GM12878 (cell line): ENCODE results near the gene PPP4R4. TPM values are rescaled to one million over a fixed set of nuclear protein-coding genes. Genes with fewer than 3 reads are reported as not detected.

Experiments used
- ATAC-seq: fragments of 200-7000 bp; cut with Tn5 transposase; 3 replicates; pipeline ENCODE4 v1.9.1; 2020; ENCODE audit warnings: mild to moderate bottlenecking, moderate library complexity
- BruUV-seq: library from RNA; stranded (reverse); fragments of 400-500 nt; replicated peaks from 2 replicates; lab custom pipeline; 2021; lab: Mats Ljungman, UMichigan
- CTCF ChIA-PET: fragments of 300-600 bp; sonication (Branson Sonifier 250); formaldehyde crosslinking; extraction: SDS; loops from one replicate; lab custom pipeline; 2021; ENCODE audit warnings: inconsistent platforms; lab: Yijun Ruan, JAX
- POLR2A ChIA-PET: fragments of 350-600 bp; formaldehyde crosslinking; extraction: SDS; loops from one replicate; lab custom pipeline; 2021; ENCODE audit warnings: inconsistent platforms; lab: Charles Lee
- RAD21 ChIA-PET: fragments of 300-600 bp; sonication (Branson Sonifier 250); formaldehyde crosslinking; loops from one replicate; lab custom pipeline; 2023; ENCODE audit warnings: antibody characterized with exemption; ENCODE audit not compliant: unreplicated experiment; lab: Charles Lee
- SMC1A ChIA-PET: fragments of 300-600 bp; sonication (Branson Sonifier 250); formaldehyde crosslinking; loops from one replicate; lab custom pipeline; 2023; ENCODE audit not compliant: unreplicated experiment, uncharacterized antibody; lab: Charles Lee
- DNase-seq: peaks from one replicate; pipeline ENCODE4 v3.0.0-alpha.2; 2011; ENCODE audit warnings: low read depth, low spot score
- FAIRE-seq: peaks from 3 replicates; lab custom pipeline; 2011; peaks lifted over from hg19 to GRCh38; lab: Jason Lieb, UNC
- H2AFZ ChIP-seq: 2 replicates; pipeline ENCODE4 v1.6.0; 2011; ENCODE audit warnings: low read depth, low read length, control low read depth; ENCODE audit not compliant: control insufficient read depth
- H3K27ac ChIP-seq: 2 replicates; pipeline ENCODE4 v1.5.1; 2011; ENCODE audit warnings: control low read depth; ENCODE audit not compliant: control insufficient read depth, insufficient read depth
- H3K27me3 ChIP-seq, 2 experiments: replicated peaks in 1 of 2; 2 replicates each; pipeline versions ENCODE4 v1.6.0 to v1.6.1; 2011; ENCODE audit warnings: low read length in 1 of 2; ENCODE audit not compliant: control insufficient read depth in 2 of 2, insufficient read depth in 2 of 2
- H3K36me3 ChIP-seq, 2 experiments: 2 replicates each; pipeline ENCODE4 v1.5.1; 2011; ENCODE audit warnings: low read length in 1 of 2; ENCODE audit not compliant: control insufficient read depth in 2 of 2, insufficient read depth in 2 of 2
- H3K4me1 ChIP-seq: 2 replicates; pipeline ENCODE4 v1.6.1; 2011; ENCODE audit warnings: mild to moderate bottlenecking, low read length, moderate library complexity, mixed read lengths; ENCODE audit not compliant: control insufficient read depth, insufficient read depth
- H3K4me2 ChIP-seq: 2 replicates; pipeline ENCODE4 v1.6.0; 2011; ENCODE audit warnings: control low read depth; ENCODE audit not compliant: control insufficient read depth, insufficient read depth
- H3K4me3 ChIP-seq: fragments of 200-600 bp; sonication (generic); 2 replicates; pipeline ENCODE4 v1.5.1; 2016
- H3K79me2 ChIP-seq: 2 replicates; pipeline ENCODE4 v1.6.0; 2011; ENCODE audit warnings: low read length; ENCODE audit not compliant: control insufficient read depth, insufficient read depth
- H3K9ac ChIP-seq: 2 replicates; pipeline ENCODE4 v1.8.0; 2011; ENCODE audit warnings: low read length, control low read depth, mixed read lengths; ENCODE audit not compliant: control insufficient read depth, insufficient read depth
- H3K9me3 ChIP-seq: replicated peaks from 3 replicates; pipeline ENCODE4 v1.5.1; 2011; ENCODE audit warnings: mild to moderate bottlenecking, low read length; ENCODE audit not compliant: control insufficient read depth, insufficient read depth
- H4K20me1 ChIP-seq: 2 replicates; pipeline ENCODE4 v1.6.0; 2011; ENCODE audit not compliant: control insufficient read depth, insufficient read depth
- BACH1 ChIP-seq: fragments of 450-650 bp; IDR thresholded peaks from 2 replicates; pipeline ENCODE4 v1.6.1; 2017; ENCODE audit warnings: mild to moderate bottlenecking, borderline replicate concordance
- E4F1 ChIP-seq: fragments of 450-650 bp; IDR thresholded peaks from 2 replicates; pipeline ENCODE4 v1.6.1; 2018; ENCODE audit warnings: borderline replicate concordance, mild to moderate bottlenecking; ENCODE audit not compliant: partially characterized antibody
- ESRRA ChIP-seq: IDR thresholded peaks from 2 replicates; pipeline ENCODE4 v1.6.1; 2012; ENCODE audit warnings: mild to moderate bottlenecking, low read length, improper control_type of control experiment
- EZH2 ChIP-seq: IDR thresholded peaks from 2 replicates; pipeline ENCODE4 v1.6.1; 2012; ENCODE audit warnings: low read depth, mild to moderate bottlenecking, control low read depth, inconsistent platforms, low read length, borderline replicate concordance; ENCODE audit not compliant: control insufficient read depth
- IRF3 ChIP-seq: fragments of 450-650 bp; IDR thresholded peaks from 2 replicates; pipeline ENCODE4 v1.6.1; 2014; ENCODE audit warnings: mild to moderate bottlenecking
- KLF5 ChIP-seq: fragments of 450-650 bp; IDR thresholded peaks from 2 replicates; pipeline ENCODE4 v1.6.1; 2014; ENCODE audit warnings: mild to moderate bottlenecking; ENCODE audit not compliant: partially characterized antibody
- MEF2B ChIP-seq: fragments of 450-650 bp; IDR thresholded peaks from 2 replicates; pipeline ENCODE4 v1.6.1; 2018; ENCODE audit warnings: mild to moderate bottlenecking, moderate library complexity; ENCODE audit not compliant: partially characterized antibody, poor library complexity, severe bottlenecking
- RUNX3 ChIP-seq: IDR thresholded peaks from 2 replicates; pipeline ENCODE4 v1.6.1; 2012; ENCODE audit warnings: low read length, inconsistent platforms
- SMC3 ChIP-seq: IDR thresholded peaks from 2 replicates; pipeline ENCODE4 v1.6.1; 2011; ENCODE audit warnings: low read length, improper control_type of control experiment, borderline replicate concordance
- SREBF1 ChIP-seq: IDR thresholded peaks from 2 replicates; pipeline ENCODE4 v1.6.1; 2012; ENCODE audit warnings: mild to moderate bottlenecking, low read length
- WGBS: methylation state at CpG from one replicate; pipeline ENCODE4 v1.1.6; 2016; ENCODE audit warnings: low lambda C conversion rate; ENCODE audit not compliant: insufficient replicate concordance, insufficient coverage; ENCODE audit errors: missing lambda C conversion rate; 5-methylcytosine and 5-hydroxymethylcytosine counted together
- in situ Hi-C: fragments of 300-500 bp; cut with MboI; formaldehyde crosslinking; loops from 9 replicates; pipeline ENCODE4 v1.14.3; 2018; ENCODE audit warnings: mixed read lengths
- intact Hi-C: fragments of 100-400 bp; cut with micrococcal nuclease; formaldehyde crosslinking; loops from one replicate; pipeline ENCODE4 v1.14.2; 2022; ENCODE audit not compliant: unreplicated experiment
- polyA plus RNA-seq, 11 experiments: library from polyadenylated mRNA; depleted of rRNA in 4 of 11; unstranded in 6 of 11; stranded (reverse) in 5 of 11; fragments of >200 nt; fragmentation: Nextera tagmentation in 4 of 11; fragmentation: Illumina TruSeq in 1 of 11; extraction: Ambion mirVana in 4 of 11; extraction: Trizol in 1 of 11; gene quantifications; 1 replicate in 1 of 11; 2 replicates in 10 of 11; pipeline versions ENCODE4 v1.2.1 to v1.2.3, GENCODE V29; 2011 to 2016; ENCODE audit warnings: inconsistent platforms in 2 of 11, missing spikeins in 2 of 11, low read depth in 1 of 11
- total RNA-seq, 4 experiments: library from RNA; depleted of rRNA in 3 of 4; stranded (reverse); fragments of >200 nt in 3 of 4; fragmentation: Illumina TruSeq in 1 of 4; extraction: Trizol in 1 of 4; gene quantifications; 2 replicates each; pipeline versions ENCODE4 v1.2.1 to v1.2.3, GENCODE V29; 2013 to 2021
- TF ChIP-seq, protein P1 (sequence below): fragments of 450-650 bp; IDR thresholded peaks from 2 replicates; pipeline ENCODE4 v1.6.1; 2017; ENCODE audit warnings: low read depth, mild to moderate bottlenecking, moderate library complexity

PPP4R4 gene
- total and polyA plus RNA-seq, 10 of the 15 experiments (the other 5 are each of a cell fraction or from before 2014, with no cell fraction given): 0.01 to 0.13 (median 0.08) TPM; not detected in 4

- TF ChIP-seq SMC3 (no peak), MEF2B (no peak), BACH1 (no peak), ESRRA (no peak), RUNX3 (no peak), E4F1 (no peak)
- TF ChIP-seq, protein P1, sequence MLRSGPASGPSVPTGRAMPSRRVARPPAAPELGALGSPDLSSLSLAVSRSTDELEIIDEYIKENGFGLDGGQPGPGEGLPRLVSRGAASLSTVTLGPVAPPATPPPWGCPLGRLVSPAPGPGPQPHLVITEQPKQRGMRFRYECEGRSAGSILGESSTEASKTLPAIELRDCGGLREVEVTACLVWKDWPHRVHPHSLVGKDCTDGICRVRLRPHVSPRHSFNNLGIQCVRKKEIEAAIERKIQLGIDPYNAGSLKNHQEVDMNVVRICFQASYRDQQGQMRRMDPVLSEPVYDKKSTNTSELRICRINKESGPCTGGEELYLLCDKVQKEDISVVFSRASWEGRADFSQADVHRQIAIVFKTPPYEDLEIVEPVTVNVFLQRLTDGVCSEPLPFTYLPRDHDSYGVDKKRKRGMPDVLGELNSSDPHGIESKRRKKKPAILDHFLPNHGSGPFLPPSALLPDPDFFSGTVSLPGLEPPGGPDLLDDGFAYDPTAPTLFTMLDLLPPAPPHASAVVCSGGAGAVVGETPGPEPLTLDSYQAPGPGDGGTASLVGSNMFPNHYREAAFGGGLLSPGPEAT: no peak
Measured at GRCh38 chr14:94213741-94214140, 39.6 kb downstream of the PPP4R4 start (continued).

DNA sequence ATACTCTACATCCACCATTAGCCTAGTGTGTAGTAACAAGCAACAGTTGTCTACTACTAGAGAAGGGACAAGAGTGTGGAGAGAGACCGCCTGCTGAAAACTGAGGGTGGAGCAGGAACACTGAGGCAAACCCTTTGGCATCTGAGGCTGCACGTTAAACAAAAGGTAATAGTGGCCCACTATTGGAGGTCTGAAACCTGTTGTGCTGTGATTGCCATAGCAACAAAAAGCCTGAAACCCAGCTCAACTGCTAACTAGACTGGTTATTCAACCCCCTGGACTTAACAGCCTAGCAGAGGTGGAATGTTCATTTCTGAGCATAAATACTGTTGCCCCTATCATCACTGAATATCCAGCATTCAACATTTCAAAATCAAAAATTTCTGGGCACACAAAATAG lies 43.0 kb downstream of the PPP4R4 start:
- ATAC-seq (no peak), DNase-seq (no peak), FAIRE-seq (no peak)
- whole genome bisulfite sequencing: 21% methylated on average over 2 of the region's 2 CpGs
- Histone ChIP-seq H3K27ac (no peak overlapping the region), H3K27me3 (no peaks in the 10 kb centered on the region; a peak in 1 of 4 replicates), H3K4me2 (no peak overlapping the region), H3K4me1 (no peaks in the 10 kb centered on the region), H3K9me3 (no peaks in the 10 kb centered on the region)
- ChIA-PET CTCF (no interaction called here), POLR2A (no interaction called here)
- intact Hi-C loops: no loop called here
- TF ChIP-seq IRF3 (no peak), EZH2 (no peak), KLF5 (no peak), SREBF1 (no peak), ESRRA (no peak)
- TF ChIP-seq, all 136 proteins: peak for 0
- Histone ChIP-seq H3K4me3 (no peak overlapping the region), H3K9ac (no peak overlapping the region), H2AFZ (no peak overlapping the region), H3K79me2 (no peaks in the 10 kb centered on the region), H4K20me1 (no peaks in the 10 kb centered on the region), H3K36me3 (no peaks in the 10 kb centered on the region)
- in situ Hi-C loops: no loop called here
- no TSS peak for BruUV-seq
- ChIA-PET SMC1A (no interaction called here), RAD21 (no interaction called here)
